CD1c-positive myeloid dendritic cell (primary cell): Measurements from ENCODE around the gene ZNF74.
A peak's percentile ranks its signal among the peaks of the same experiment; 100 is the strongest.
"Not testable (repeated sequence)": the region's sequence is repeated elsewhere in the genome, so short reads cannot be mapped to it uniquely, and the experiment has no call there.

ENCODE experiments used
- DNase-seq: peaks from one replicate; pipeline ENCODE4 v3.0.0-alpha.2; 2016; ENCODE audit errors: extremely low spot score

Gene ZNF74

DNA sequence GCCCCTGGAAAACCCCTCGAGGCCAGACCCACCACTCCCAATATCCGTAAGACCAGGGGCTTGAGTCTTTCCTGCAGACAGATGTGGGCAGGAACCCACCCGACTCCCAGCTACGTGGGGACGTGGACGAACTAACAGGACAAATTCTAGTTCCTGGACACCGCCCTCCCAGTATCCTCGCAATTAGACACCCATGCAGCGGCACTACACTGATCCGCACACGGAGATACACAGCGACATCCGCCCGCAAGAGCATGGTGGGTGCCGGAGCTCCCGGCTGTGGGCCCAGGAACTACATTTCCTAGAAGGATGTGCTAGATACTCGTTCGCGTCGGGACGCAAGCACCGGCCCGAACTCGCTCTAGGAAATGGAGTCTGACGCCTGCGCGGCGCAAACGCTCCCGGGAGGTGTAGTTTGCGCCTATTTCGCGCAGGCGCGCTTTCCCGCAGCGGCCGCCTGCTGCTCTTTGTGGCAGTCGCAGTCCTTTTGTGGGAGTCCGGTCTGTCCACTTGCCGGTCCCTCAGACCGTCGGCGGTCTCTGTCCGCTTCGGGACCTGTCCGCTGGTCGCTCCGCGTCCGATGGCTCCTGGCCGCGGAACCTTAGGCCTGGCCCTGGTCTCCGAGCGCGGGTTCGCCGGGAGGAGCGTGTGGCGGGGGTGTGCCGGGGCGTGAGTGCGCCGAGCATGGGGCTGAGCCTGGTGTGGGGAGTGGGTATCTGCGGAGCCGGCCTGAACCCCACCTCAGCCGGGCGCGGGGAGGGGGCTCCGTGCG is at the start of gene ZNF74:
TSS of gene ZNF74 (plus strand) at position 447 of the 772 bp plus-strand sequence. CDS start 478 bp downstream, outside the sequence.
- peak; percentile 94 for DNase-seq

DNA sequence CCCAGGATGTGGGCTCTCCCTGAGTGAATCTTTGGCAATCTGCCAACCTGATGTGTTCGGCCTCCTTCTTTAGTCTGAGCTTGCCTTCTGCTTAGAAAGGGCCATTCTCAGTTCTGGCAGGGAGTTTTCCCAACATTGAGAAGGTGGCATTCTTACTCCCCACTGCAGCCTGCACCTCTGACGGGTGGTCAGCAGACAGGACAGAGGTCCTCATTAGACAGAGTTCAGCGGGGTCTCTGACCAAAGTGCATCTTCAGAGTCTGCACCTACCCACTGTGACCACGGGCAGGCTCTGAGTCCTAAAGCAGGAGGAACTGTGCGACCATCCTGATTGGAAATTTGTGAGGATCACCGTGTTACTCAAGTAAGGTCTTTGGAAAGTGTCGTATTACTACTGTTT is 47.4 kb upstream of the ZNF74 start:
- not testable (repeated sequence) for DNase-seq

DNA sequence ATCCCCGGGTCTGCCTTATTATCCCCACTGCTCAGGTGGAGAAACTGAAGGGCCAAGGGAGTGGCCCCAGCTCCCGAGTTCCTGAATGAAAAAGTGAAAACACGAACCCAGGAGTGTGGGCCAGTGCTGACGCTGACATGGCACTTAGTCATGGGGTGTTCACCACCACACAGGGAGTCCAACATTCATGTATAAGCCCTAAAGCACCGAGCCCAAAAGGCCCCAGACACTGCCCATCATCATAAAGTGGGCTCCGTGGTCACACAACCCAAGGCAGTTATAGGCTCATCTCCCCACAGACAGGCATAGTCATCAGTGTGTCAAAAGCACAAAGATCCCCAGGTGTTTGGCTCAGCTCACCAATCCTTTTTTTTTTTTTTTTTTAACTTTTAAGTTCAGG is 41.4 kb upstream of the ZNF74 start:
- DNase-seq, result not testable (repeated sequence)

DNA sequence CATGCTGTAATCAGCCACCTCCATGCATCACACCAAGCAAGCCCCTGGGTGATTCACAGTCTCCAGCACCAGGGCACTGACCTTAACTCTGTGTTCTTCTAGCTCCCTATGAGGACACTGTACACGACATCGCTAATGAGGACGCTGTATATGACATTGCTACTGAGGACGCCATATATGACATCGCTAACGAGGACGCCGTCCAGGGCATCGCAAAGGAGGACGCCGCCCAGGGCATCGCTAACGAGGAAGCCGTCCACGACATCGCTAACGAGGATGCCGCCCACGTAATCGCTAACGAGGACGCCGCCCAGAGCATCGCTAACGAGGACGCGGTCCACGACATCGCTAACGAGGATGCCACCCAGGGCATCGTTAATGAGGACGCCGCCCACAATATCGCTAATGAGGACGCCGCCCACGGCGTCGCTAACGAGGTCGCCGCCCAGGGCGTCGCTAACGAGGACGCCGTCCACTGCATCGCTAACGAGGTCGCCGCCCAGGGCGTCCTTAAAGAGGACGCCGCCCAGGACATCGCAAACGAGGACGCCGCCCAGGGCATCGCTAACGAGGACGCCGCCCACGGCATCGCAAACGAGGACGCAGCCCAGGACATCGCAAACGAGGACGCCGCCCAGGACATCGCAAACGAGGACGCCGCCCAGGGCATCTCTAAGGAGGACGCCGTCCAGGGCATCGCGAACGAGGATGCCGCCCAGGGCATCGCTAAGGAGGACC is 39.5 kb upstream of the ZNF74 start:
- no peak for DNase-seq

DNA sequence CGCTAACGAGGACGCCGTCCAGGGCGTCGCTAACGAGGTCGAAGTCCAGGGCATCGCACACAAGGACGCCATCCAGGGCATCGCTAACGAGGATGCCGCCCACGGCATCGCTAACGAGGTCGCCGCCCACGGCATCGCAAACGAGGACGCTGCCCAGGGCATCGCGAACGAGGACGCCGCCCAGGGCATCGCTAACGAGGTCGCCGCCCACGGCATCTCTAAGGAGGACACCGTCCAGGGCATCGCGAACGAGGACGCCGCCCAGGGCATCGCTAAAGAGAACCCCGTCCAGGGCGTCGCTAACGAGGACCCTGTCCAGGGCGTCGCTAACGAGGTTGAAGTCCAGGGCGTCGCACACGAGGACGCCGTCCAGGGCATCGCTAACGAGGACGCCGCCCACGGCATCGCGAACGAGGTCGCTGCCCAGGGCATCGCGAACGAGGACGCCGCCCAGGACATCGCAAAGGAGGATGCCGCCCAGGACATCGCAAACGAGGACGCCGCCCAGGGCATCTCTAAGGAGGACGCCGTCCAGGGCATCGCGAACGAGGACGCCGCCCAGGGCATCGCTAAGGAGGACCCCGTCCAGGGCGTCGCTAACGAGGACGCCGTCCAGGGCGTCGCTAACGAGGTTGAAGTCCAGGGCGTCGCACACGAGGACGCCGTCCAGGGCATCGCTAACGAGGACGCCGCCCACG is 37.9 kb upstream of the ZNF74 start:
- not testable (repeated sequence) for DNase-seq

DNA sequence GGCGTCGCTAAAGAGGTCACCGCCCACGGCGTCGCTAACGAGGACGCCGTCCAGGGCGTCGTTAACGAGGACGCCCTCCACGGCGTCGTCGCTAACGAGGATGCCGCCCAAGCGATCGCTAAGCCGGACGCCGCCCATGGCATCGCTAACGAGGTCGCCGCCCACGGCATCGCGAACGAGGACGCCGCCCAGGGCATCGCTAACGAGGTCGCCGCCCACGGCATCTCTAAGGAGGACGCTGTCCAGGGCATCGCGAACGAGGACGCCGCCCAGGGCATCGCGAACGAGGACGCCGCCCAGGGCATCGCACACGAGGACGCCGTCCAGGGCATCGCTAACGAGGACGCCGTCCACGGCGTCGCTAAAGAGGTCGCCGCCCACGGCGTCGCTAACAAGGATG is 37.0 kb upstream of the ZNF74 start:
- DNase-seq, result not testable (repeated sequence)

DNA sequence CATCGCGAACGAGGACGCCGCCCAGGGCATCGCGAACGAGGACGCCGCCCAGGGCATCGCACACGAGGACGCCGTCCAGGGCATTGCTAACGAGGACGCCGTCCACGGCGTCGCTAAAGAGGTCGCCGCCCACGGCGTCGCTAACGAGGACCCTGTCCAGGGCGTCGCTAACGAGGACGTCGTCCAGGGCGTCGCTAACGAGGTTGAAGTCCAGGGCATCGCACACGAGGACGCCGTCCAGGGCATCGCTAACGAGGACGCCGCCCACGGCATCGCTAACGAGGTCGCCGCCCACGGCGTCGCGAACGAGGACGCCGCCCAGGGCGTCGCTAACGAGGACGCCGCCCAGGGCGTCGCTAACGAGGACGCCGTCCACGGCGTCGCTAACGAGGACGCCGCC is 36.0 kb upstream of the ZNF74 start:
- not testable (repeated sequence) for DNase-seq

DNA sequence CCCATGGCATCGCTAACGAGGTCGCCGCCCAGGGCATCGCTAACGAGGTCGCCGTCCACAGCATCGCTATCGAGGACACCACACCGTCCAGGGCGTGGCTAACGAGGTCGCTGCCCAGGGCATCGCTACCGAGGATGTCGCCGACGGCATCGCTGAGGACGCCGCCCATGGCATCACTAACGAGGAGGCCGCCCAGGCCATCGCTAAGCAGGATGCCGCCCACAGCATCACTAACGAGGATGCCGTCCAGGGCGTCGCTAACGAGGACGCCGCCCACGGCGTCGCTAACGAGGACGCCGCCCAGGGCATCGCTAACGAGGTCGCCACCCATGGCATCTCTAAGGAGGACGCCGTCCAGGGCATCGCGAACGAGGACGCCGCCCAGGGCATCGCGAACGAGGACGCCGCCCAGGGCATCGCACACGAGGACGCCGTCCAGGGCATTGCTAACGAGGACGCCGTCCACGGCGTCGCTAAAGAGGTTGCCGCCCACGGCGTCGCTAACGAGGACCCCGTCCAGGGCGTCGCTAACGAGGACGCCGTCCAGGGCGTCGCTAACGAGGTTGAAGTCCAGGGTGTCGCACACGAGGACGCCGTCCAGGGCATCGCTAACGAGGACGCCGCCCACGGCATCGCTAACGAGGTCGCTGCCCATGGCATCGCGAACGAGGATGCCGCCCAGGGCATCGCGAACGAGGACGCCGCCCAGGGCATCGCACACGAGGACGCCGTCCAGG is 35.3 kb upstream of the ZNF74 start:
- not testable (repeated sequence) for DNase-seq

DNA sequence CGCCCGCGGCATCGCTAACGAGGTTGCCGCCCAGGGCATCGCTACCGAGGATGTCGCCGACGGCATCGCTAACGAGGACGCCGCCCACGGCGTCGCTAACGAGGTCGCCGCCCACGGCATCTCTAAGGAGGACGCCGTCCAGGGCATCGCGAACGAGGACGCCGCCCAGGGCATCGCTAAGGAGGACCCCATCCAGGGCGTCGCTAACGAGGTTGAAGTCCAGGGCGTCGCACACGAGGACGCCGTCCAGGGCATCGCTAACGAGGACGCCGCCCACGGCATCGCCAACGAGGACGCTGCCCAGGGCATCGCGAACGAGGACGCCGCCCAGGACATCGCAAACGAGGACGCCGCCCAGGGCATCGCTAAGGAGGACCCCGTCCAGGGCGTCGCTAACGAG is 33.7 kb upstream of the ZNF74 start:
- DNase-seq, result not testable (repeated sequence)

DNA sequence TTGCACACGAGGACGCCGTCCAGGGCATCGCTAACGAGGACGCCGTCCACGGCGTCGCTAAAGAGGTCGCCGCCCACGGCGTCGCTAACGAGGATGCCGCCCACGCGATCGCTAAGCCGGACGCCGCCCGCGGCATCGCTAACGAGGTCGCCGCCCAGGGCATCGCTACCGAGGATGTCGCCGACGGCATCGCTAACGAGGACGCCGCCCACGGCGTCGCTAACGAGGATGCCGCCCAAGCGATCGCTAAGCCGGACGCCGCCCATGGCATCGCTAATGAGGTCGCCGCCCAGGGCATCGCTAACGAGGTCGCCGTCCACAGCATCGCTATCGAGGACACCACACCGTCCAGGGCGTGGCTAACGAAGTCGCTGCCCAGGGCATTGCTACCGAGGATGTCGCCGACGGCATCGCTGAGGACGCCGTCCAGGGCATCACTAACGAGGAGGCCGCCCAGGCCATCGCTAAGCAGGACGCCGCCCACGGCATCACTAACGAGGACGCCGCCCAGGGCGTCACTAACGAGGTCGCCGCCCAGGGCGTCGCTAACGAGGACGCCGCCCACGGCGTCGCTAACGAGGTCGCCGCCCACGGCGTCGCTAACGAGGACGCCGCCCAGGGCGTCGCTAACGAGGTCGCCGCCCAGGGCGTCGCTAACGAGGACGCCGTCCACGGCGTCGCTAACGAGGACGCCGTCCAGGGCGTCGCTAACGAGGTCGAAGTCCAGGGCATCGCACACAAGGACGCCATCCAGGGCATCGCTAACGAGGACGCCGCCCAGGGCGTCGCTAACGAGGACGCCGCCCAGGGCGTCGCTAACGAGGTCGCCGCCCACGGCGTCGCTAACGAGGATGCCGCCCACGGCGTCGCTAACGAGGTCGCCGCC is 32.8 kb upstream of the ZNF74 start:
- not testable (repeated sequence) for DNase-seq

DNA sequence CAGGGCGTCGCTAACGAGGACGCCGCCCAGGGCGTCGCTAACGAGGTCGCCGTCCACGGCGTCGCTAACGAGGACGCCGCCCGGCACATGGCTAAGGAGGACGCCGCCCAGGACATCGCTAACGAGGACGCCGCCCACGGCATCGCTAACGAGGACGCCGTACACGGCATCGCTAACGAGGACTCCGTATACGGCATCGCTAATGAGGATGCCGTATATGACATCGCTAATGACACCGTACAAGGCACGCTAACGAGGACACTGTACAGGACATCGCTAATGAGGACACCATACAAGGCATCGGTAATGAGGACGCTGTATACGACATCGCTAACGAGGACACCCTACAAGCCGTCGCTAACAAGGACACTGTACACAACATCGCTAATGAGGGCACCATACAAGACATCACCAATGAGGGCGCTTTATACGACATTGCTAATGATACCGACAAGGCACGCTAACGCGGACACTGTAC is 32.2 kb upstream of the ZNF74 start:
- not testable (repeated sequence) for DNase-seq

DNA sequence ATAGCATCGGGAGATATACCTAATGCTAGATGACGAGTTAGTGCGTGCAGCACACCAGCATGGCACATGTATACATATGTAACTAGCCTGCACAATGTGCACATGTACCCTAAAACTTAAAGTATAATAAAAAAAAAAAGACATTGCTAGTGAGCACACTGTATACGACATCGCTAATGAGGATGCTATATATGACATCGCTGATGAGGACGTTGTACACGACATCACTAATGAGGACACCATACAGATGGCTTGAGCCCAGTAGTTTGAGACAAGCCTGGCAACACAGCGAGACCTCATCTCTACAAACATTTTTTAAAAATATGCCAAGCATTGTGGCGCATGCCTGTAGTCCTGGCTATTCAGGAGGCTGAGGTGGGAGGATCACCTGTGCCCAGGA is 31.5 kb upstream of the ZNF74 start:
- not testable (repeated sequence) for DNase-seq

DNA sequence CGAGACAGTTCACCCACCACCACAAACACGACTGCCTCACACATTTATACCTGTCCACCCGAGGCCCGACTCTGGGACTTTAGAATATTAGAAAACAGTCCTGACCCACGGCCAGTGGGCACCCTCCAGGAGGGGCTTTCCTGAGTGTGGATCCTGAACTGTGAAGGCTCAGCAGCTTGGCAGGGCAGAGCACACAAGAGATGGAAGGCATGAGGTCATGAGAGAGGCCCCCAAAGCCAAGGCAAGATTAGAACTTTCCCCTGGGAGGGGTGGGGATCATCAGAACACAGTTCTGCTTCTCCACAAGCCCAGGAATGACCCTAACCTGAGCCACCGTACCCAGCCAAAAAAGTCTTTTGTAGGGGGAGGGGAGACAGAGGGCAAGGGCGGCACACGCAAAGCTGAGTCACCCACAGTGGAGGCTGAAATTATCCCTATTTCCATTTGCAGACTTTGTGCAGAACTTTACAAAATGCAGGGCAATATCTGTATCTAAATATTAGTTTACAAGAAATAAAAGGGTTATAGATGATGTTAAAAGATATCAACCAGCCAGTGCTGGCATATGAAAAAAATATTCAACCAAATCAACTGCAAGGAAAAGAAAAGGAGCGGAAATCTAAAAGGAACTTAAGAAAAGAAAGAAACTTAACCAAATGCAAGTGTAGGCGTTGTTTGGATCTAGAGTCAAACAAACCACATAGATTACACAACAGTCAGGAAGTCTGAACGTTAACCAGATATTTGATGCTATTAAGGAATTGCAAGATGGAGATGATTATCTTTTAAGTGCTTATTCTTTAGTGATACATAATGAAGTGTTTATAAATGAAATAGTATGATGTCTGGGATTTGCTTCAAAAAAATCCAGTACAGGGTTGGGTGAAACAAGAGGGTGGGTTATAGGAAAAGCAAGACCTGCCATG is 29.4 kb upstream of the ZNF74 start:
- DNase-seq, result peak; percentile 40

DNA sequence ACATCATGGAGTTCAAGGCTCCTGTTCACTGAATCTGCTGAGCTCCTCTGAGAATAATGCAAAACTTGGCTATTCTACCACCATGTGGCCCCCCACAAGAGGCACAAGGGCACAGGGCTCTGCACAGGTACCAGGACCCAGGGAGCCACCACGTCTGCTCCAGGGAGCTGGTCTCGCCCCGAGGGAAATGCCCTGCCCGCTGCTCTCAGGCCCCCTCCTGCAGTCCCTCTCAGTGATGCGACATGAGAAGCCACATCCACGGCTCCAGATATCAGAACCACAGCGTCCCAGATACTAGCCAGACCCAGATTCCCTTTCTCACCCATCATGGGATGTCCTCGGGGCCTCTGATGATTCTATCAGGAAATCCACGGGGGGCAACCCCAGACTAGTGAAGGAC is 27.1 kb upstream of the ZNF74 start:
- DNase-seq, result not testable (repeated sequence)

DNA sequence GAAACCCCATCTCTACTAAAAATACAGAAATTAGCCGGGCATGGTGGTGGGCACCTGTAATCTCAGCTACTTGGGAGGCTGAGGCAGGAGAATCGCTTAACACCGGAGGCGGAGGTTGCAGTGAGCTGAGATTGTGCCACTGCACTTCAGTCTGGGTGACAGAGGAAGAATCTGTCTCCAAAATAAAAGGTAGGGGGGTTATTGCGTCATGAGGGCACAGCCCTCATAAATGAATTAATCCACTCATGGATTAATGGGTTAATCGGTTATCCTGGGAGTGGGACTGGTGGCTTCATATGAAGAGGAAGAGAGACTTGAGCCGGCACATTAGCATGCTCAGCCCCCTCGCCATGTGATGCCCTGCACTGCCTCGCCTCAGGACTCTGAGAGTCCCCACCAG is 25.1 kb upstream of the ZNF74 start:
- not testable (repeated sequence) for DNase-seq

DNA sequence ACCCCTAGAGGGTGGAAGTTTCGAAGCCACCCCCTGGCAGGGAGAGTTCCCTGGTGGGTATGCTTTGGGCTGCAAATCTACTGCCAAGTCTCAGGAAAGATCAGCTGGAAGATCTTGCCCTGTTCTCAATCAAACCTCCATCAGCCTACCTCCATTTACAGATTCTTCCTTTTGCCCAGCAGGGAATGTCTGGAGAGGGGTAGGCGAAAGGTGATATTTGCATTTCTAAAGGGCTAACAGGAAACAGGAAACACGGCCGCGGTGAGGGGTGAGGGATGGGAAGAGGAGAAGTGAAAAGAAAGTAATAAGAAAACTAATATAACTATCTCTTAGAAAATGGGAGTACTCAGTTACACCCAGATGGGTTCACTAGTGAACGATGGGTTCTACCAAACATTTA is 22.3 kb upstream of the ZNF74 start:
- DNase-seq, result not testable (repeated sequence)

DNA sequence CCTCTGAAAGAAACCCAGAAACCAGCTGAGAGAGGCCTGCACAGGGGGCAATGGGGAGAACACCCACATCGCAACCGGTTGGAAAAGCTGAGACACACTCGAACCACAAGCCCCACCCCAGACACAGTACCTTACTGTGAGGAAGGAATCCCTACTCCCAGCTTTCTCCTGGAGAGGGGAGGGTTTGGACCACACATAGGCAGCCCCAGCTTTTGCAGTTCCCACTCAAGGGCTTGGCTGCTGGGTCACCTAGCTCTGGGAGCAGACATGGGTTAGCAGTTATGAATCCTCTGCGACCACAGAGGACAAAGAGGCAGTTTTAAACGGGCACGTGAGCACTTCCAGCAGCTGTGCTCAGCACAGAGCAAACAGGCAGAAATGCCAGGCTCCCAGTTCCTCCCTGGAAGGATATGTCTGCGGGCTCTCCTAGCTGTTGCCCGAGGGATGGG is 21.5 kb upstream of the ZNF74 start:
- DNase-seq, result not testable (repeated sequence)

DNA sequence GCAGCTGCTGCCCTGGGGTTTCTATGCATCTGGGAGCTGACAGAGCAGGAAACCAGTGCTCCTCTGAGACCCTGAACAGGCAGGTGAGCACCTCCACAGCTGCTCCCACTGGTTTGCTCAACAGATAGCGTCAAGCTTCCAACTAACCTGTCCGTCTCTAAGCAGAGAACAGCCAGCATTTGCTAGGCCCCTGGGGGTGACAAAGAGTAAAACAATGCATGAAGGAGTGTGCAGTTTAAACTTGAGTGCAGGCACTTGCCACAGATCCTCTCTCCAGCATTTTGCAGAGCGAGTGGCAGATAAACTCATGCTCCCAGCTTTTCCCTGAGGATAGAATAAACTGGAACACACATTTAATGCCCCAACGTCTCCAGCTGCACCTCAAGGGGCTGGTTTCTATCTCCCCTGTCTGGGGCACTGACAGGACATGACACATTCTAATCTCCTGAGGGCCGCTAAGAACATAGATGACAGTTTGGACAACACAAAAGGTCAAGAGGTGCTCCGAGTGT is 20.7 kb upstream of the ZNF74 start:
- not testable (repeated sequence) for DNase-seq

DNA sequence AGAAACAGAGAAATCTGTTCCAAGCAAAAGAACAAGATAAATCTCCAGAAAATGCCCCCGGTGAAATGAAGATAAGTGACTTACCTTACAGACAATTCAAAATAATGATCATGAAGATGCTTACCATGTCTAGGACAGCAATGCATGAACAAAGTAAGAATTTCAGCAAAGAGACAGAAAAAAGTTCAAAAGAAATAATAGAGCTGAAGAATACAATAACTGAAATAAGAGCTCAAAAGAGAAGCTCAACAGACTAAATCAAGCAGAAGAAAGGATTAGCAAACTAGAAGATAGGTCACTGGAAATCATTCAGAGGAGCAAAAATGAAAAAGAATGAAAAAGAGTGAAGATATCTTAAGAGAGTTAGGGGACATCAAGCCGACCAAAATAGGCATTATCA is 19.8 kb upstream of the ZNF74 start:
- DNase-seq, result not testable (repeated sequence)
